PC-9 (cell line): ENCODE results near the gene ZNF524. TPM values are rescaled to one million over a fixed set of nuclear protein-coding genes. Genes with fewer than 3 reads are reported as not detected.

Experiments
- BruUV-seq: library from RNA; stranded (reverse); fragments of 400-500 nt; replicated peaks from 2 replicates; lab custom pipeline; 2021; lab: Mats Ljungman, UMichigan
- CTCF ChIA-PET: fragments of 300-600 bp; sonication (Branson Sonifier 250); formaldehyde crosslinking; loops from one replicate; lab custom pipeline; 2022; ENCODE audit warnings: antibody characterized with exemption; lab: Charles Lee
- POLR2A ChIA-PET: fragments of 300-600 bp; sonication (Branson Sonifier 250); formaldehyde crosslinking; loops from one replicate; lab custom pipeline; 2022; ENCODE audit warnings: antibody characterized with exemption; ENCODE audit not compliant: unreplicated experiment; lab: Charles Lee
- DNase-seq, 2 experiments: peaks; one replicate each; pipeline versions ENCODE4 v3.0.0 to v3.0.0-alpha.2; 2015 to 2022; ENCODE audit warnings: mixed read lengths in 1 of 2
- H2AFZ ChIP-seq: fragments of 200-600 bp; sonication (generic); 2 replicates; pipeline ENCODE4 v1.8.1; 2017; ENCODE audit warnings: antibody characterized with exemption
- H3F3A ChIP-seq: fragments of 200-600 bp; sonication (generic); 2 replicates; pipeline ENCODE4 v1.8.1; 2017; ENCODE audit warnings: antibody characterized with exemption, mild to moderate bottlenecking, low read depth; ENCODE audit not compliant: insufficient read depth
- H3K27ac ChIP-seq: fragments of 200-600 bp; sonication (generic); 2 replicates; pipeline ENCODE4 v1.6.1; 2016; ENCODE audit warnings: mixed run types
- H3K27me3 ChIP-seq: fragments of 200-600 bp; sonication (generic); 2 replicates; pipeline ENCODE4 v1.6.1; 2016; ENCODE audit warnings: low read depth, mixed run types; ENCODE audit not compliant: insufficient read depth
- H3K36me3 ChIP-seq: fragments of 200-600 bp; sonication (generic); 2 replicates; pipeline ENCODE4 v1.6.1; 2016; ENCODE audit warnings: low read depth, mixed run types
- H3K4me1 ChIP-seq: fragments of 200-600 bp; sonication (generic); replicated peaks from 2 replicates; pipeline ENCODE4 v1.6.1; 2016; ENCODE audit warnings: mixed run types; ENCODE audit not compliant: insufficient read depth
- H3K4me2 ChIP-seq: fragments of 200-600 bp; sonication (generic); 2 replicates; pipeline ENCODE4 v1.6.1; 2017; ENCODE audit warnings: mixed run types
- H3K4me3 ChIP-seq: fragments of 200-600 bp; sonication (generic); 2 replicates; pipeline ENCODE4 v1.6.1; 2016; ENCODE audit warnings: mixed run types
- H3K79me2 ChIP-seq: fragments of 200-600 bp; sonication (generic); 2 replicates; pipeline ENCODE4 v1.6.1; 2017; ENCODE audit warnings: low read depth, mixed run types
- H3K9me2 ChIP-seq: fragments of 200-600 bp; sonication (generic); 2 replicates; pipeline ENCODE4 v1.8.1; 2017; ENCODE audit warnings: mild to moderate bottlenecking; ENCODE audit not compliant: insufficient read depth
- H3K9me3 ChIP-seq: fragments of 200-600 bp; sonication (generic); 2 replicates; pipeline ENCODE4 v1.8.1; 2016; ENCODE audit warnings: low read depth; ENCODE audit not compliant: insufficient read depth
- H4K20me1 ChIP-seq: fragments of 200-600 bp; sonication (generic); 2 replicates; pipeline ENCODE4 v1.8.1; 2017; ENCODE audit not compliant: insufficient read depth
- EZH2 ChIP-seq: fragments of 200-600 bp; sonication (generic); IDR thresholded peaks from 2 replicates; pipeline ENCODE4 v1.8.0; 2017; ENCODE audit warnings: antibody characterized with exemption, low read depth
- intact Hi-C: fragments of 100-400 bp; cut with micrococcal nuclease; formaldehyde crosslinking; loops from one replicate; pipeline ENCODE4 v1.10.0; 2022; ENCODE audit not compliant: unreplicated experiment
- total RNA-seq: library from RNA; stranded (reverse); gene quantifications from 2 replicates; pipeline ENCODE4 v1.2.3, GENCODE V29; 2021
- TF ChIP-seq, protein P1 (sequence below): fragments of 200-600 bp; sonication (generic); conservative IDR thresholded peaks from 2 replicates; pipeline ENCODE4 v1.6.1; 2017; ENCODE audit warnings: mixed run types, antibody characterized with exemption, mild to moderate bottlenecking, moderate library complexity

The ZNF524 gene
- total RNA-seq, 1 experiment from 2014 or later, result 30.0 TPM

GRCh38 chr19:55613396-55613795 lies 13.3 kb downstream of the ZNF524 start:
- ChIA-PET POLR2A (no interaction called here), CTCF (no interaction called here)
- intact Hi-C loops, result no loop called here
- Histone ChIP-seq H3K79me2 (peaks cover 17% of the 10 kb centered on the region), H4K20me1 (peaks cover 30% of the 10 kb centered on the region), H3K36me3 (peaks cover 15% of the 10 kb centered on the region; the same call in 1 of the 2 replicates), H3K4me2 (no peak overlapping the region), H3K27me3 (no peaks in the 10 kb centered on the region), H3K4me3 (no peak overlapping the region), H2AFZ (no peak overlapping the region), H3K9me3 (no peaks in the 10 kb centered on the region), H3K27ac (no peak overlapping the region), H3F3A (peaks cover 28% of the 10 kb centered on the region; the same call in 1 of the 2 replicates), H3K9me2 (no peaks in the 10 kb centered on the region), H3K4me1 (no peaks in the 10 kb centered on the region)
- no peak for DNase-seq
- no TSS peak for BruUV-seq
- TF ChIP-seq, protein P1, sequence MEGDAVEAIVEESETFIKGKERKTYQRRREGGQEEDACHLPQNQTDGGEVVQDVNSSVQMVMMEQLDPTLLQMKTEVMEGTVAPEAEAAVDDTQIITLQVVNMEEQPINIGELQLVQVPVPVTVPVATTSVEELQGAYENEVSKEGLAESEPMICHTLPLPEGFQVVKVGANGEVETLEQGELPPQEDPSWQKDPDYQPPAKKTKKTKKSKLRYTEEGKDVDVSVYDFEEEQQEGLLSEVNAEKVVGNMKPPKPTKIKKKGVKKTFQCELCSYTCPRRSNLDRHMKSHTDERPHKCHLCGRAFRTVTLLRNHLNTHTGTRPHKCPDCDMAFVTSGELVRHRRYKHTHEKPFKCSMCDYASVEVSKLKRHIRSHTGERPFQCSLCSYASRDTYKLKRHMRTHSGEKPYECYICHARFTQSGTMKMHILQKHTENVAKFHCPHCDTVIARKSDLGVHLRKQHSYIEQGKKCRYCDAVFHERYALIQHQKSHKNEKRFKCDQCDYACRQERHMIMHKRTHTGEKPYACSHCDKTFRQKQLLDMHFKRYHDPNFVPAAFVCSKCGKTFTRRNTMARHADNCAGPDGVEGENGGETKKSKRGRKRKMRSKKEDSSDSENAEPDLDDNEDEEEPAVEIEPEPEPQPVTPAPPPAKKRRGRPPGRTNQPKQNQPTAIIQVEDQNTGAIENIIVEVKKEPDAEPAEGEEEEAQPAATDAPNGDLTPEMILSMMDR, result no peak
- TF ChIP-seq EZH2, result no peak

DNA sequence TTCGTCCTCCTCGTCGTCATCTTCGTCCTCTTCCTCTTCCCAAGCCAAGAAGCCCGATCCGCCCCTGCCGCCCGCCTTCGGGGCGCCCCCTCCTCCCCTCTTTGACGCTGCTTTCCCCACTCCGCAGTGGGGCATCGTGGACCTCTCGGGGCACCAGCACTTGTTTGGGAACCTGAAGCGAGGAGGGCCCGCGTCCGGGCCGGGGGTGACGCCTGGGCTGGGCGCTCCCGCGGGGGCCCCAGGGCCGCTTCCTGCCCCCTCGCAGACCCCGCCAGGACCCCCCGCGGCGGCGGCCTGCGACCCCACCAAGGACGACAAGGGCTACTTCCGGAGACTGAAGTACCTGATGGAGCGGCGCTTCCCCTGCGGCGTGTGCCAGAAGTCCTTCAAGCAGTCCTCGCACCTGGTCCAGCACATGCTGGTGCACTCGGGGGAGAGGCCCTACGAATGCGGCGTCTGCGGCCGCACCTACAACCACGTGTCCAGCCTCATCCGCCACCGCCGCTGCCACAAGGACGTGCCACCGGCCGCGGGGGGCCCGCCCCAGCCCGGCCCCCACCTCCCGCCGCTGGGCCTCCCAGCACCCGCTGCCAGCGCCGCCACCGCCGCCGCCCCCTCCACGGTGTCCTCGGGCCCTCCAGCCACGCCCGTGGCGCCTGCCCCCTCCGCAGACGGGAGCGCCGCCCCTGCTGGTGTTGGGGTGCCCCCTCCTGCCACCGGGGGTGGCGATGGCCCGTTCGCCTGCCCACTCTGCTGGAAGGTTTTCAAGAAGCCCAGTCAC lies 14.0 kb downstream of the ZNF524 start:
- H3K9me3 ChIP-seq, result no peaks in the 10 kb centered on the region
- H3K9me2 ChIP-seq, result no peaks in the 10 kb centered on the region
- no peak overlapping the region for H2AFZ ChIP-seq
- no TSS peak for BruUV-seq
- H3K4me3 ChIP-seq, result no peak overlapping the region
- ChIA-PET POLR2A (no interaction called here), CTCF (no interaction called here)
- no peaks in the 10 kb centered on the region for H3K4me1 ChIP-seq
- intact Hi-C loops, result no loop called here
- peaks cover 23% of the 10 kb centered on the region for H4K20me1 ChIP-seq
- H3K79me2 ChIP-seq, result peaks cover 9% of the 10 kb centered on the region
- no peak overlapping the region for H3K4me2 ChIP-seq
- peaks cover 30% of the 10 kb centered on the region; the same call in 1 of the 2 replicates for H3F3A ChIP-seq
- no peak for DNase-seq
- TF ChIP-seq, protein P1, result no peak
- TF ChIP-seq EZH2, result no peak
- H3K27me3 ChIP-seq, result no peaks in the 10 kb centered on the region
- H3K36me3 ChIP-seq, result peaks cover 9% of the 10 kb centered on the region; the same call in 1 of the 2 replicates
- H3K27ac ChIP-seq, result no peak overlapping the region

GRCh38 chr19:55614711-55615542 lies 14.8 kb downstream of the ZNF524 start:
- no TSS peak for BruUV-seq
- Histone ChIP-seq H3K27me3 (no peaks in the 10 kb centered on the region), H2AFZ (no peak overlapping the region), H4K20me1 (peaks cover 21% of the 10 kb centered on the region), H3K4me2 (no peak overlapping the region), H3K36me3 (peaks cover 3% of the 10 kb centered on the region; the same call in 1 of the 2 replicates), H3K9me3 (no peaks in the 10 kb centered on the region), H3K27ac (no peak overlapping the region), H3F3A (peaks cover 35% of the 10 kb centered on the region; the same call in 1 of the 2 replicates), H3K4me3 (no peak overlapping the region), H3K9me2 (no peaks in the 10 kb centered on the region), H3K4me1 (no peaks in the 10 kb centered on the region), H3K79me2 (peaks cover 4% of the 10 kb centered on the region; the same call in 1 of the 2 replicates)
- DNase-seq, result no peak
- intact Hi-C loops, result no loop called here
- TF ChIP-seq, protein P1, result no peak
- no peak for TF ChIP-seq EZH2
- CTCF ChIA-PET, result no interaction called here
- POLR2A ChIA-PET, result no interaction called here
